ENCODE data around the gene KIF13A.

GRCh38 chr6:17817763-17818162 lies 169.7 kb downstream of the KIF13A start:
- no peak for TF ChIP-seq JUND (IDR thresholded peaks at IDR 0.05)
- no peak for TF ChIP-seq GABPA (IDR thresholded peaks at IDR 0.05 in 1 of 2, conservative IDR thresholded peaks at IDR 0.05 in 1 of 2)
- TF ChIP-seq NR2F2 (IDR thresholded peaks at IDR 0.05): no peak
- no peak for TF ChIP-seq TAF1 (conservative IDR thresholded peaks at IDR 0.05)
- no peak for TF ChIP-seq CTCF (IDR thresholded peaks at IDR 0.05; ENCODE audit: low read depth, low read length, missing input control)
- TF ChIP-seq REST (IDR thresholded peaks at IDR 0.05): no peak
- TF ChIP-seq EGR1 (IDR thresholded peaks at IDR 0.05; ENCODE audit: low read depth in 2 of 2): no peak
- TF ChIP-seq RAD21 (IDR thresholded peaks at IDR 0.05): no peak
